T follicular helper cell (primary cell): Measurements from ENCODE around the gene CYB5D1.
"Not testable (repeated sequence)": the region's sequence is repeated elsewhere in the genome, so short reads cannot be mapped to it uniquely, and the experiment has no call there.

Source experiments
- DNase-seq: peaks from one replicate; pipeline ENCODE4 v3.0.0-alpha.2; 2020; ENCODE audit warnings: low read depth

The CYB5D1 gene

GRCh38 chr17:7856011-7856810 is 1.6 kb upstream of the CYB5D1 start:
- DNase-seq = no peak

- DNase-seq = peak; percentile 95
These were observed 741 bp upstream of the CYB5D1 start, which contains the start of gene NAA38 for GRCh38 chr17:7856811-7857712. NAA38 (minus strand) TSS chr17:7857559; CDS start chr17:7857463, 96 bp downstream.

GRCh38 chr17:7858522-7858810 is 663 bp downstream of the CYB5D1 start:
- no peak for DNase-seq

- DNase-seq = no peak
These were observed 1.2 kb downstream of the CYB5D1 start for GRCh38 chr17:7859028-7859427.

GRCh38 chr17:7862692-7863437 is 5.1 kb downstream of the CYB5D1 start:
- no peak for DNase-seq

GRCh38 chr17:7864384-7864783 is 6.6 kb downstream of the CYB5D1 start:
- DNase-seq = not testable (repeated sequence)

- no peak for DNase-seq
These were observed 7.3 kb downstream of the CYB5D1 start for GRCh38 chr17:7864995-7865650.

- DNase-seq = no peak
These were observed 10.1 kb downstream of the CYB5D1 start for GRCh38 chr17:7867881-7868329.

- DNase-seq = no peak
These were observed 15.2 kb downstream of the CYB5D1 start for GRCh38 chr17:7873051-7873450.

- DNase-seq = no peak
These were observed 18.1 kb downstream of the CYB5D1 start for GRCh38 chr17:7875804-7876370.

- DNase-seq = no peak
These were observed 20.4 kb downstream of the CYB5D1 start for GRCh38 chr17:7878234-7878633.

GRCh38 chr17:7880076-7880868 is 22.5 kb downstream of the CYB5D1 start:
- DNase-seq = no peak

GRCh38 chr17:7881276-7882054 is 23.7 kb downstream of the CYB5D1 start:
- DNase-seq = no peak

GRCh38 chr17:7882068-7882467 is 24.3 kb downstream of the CYB5D1 start:
- no peak for DNase-seq

- DNase-seq = no peak
These were observed 24.8 kb downstream of the CYB5D1 start for GRCh38 chr17:7882629-7883028.

- DNase-seq = peak; percentile 21
These were observed 26.1 kb downstream of the CYB5D1 start for GRCh38 chr17:7883781-7884386.

GRCh38 chr17:7884581-7885366 is 27.0 kb downstream of the CYB5D1 start:
- peak; percentile 22 for DNase-seq
